PC-9 (cell line): ENCODE measurements around the gene OR6K2.

ENCODE experiments used
- CTCF ChIP-seq: fragments of 200-600 bp; sonication (generic); conservative IDR thresholded peaks from 2 replicates; pipeline ENCODE4 v1.6.1; 2017; ENCODE audit warnings: mixed run types, antibody characterized with exemption, mild to moderate bottlenecking, moderate library complexity
- EZH2 ChIP-seq: fragments of 200-600 bp; sonication (generic); IDR thresholded peaks from 2 replicates; pipeline ENCODE4 v1.8.0; 2017; ENCODE audit warnings: antibody characterized with exemption, low read depth

GRCh38 chr1:158652721-158653334 is 47.6 kb downstream of the OR6K2 start:
- no peak for TF ChIP-seq CTCF
- TF ChIP-seq EZH2 = no peak
